NT2/D1 (cell line): ENCODE measurements around the gene DYRK1A.
A peak's percentile ranks its signal among the peaks of the same experiment; 100 is the strongest.
"Not testable (repeated sequence)": the region's sequence is repeated elsewhere in the genome, so short reads cannot be mapped to it uniquely, and the experiment has no call there.

Source experiments
- DNase-seq: peaks from one replicate; pipeline ENCODE4 v3.0.0-alpha.2; 2011; ENCODE audit warnings: low read depth, low spot score
- H3K27me3 ChIP-seq: 2 replicates; pipeline ENCODE4 v1.6.0; 2011; ENCODE audit warnings: mild to moderate bottlenecking; ENCODE audit not compliant: insufficient read length, insufficient read depth
- H3K36me3 ChIP-seq: 2 replicates; pipeline ENCODE4 v1.6.1; 2011; ENCODE audit warnings: mild to moderate bottlenecking, low read length, mixed read lengths; ENCODE audit not compliant: insufficient read depth, insufficient read length
- H3K4me1 ChIP-seq: 2 replicates; pipeline ENCODE4 v1.5.1; 2011; ENCODE audit not compliant: insufficient read depth, insufficient read length
- H3K4me3 ChIP-seq: 2 replicates; pipeline ENCODE4 v1.5.1; 2011; ENCODE audit warnings: low read depth; ENCODE audit not compliant: insufficient read length
- H3K9ac ChIP-seq: 2 replicates; pipeline ENCODE4 v1.6.0; 2011; ENCODE audit warnings: low read depth; ENCODE audit not compliant: insufficient read length
- H3K9me3 ChIP-seq: 2 replicates; pipeline ENCODE4 v1.5.1; 2011; ENCODE audit warnings: mild to moderate bottlenecking, low read length; ENCODE audit not compliant: insufficient read depth
- SUZ12 ChIP-seq: IDR thresholded peaks from 2 replicates; pipeline ENCODE4 v1.6.1; 2011; ENCODE audit not compliant: insufficient read length, insufficient read depth; ENCODE audit errors: extremely low read depth
- YY1 ChIP-seq: IDR thresholded peaks from 2 replicates; pipeline ENCODE4 v1.6.1; 2011; ENCODE audit not compliant: insufficient read length, insufficient read depth
- ZNF274 ChIP-seq: IDR thresholded peaks from 2 replicates; pipeline ENCODE4 v1.6.1; 2011; ENCODE audit warnings: mild to moderate bottlenecking, low read depth, low read length

DYRK1A gene

GRCh38 chr21:37366482-37367316, at the start of gene DYRK1A:
TSS of gene DYRK1A (plus strand) at chr21:37366773. CDS start at chr21:37420375, 53,602 bp downstream.
- H3K27me3 ChIP-seq, result no peaks in the 10 kb centered on the region
- peak within 1 kb of the TSS; percentile 100 for H3K9ac ChIP-seq
- TF ChIP-seq YY1, result peak; percentile 56
- TF ChIP-seq ZNF274, result no peak
- TF ChIP-seq SUZ12, result no peak
- peaks cover 4% of the 10 kb centered on the region for H3K4me1 ChIP-seq
- peak within 1 kb of the TSS; percentile 94 for H3K4me3 ChIP-seq
- H3K36me3 ChIP-seq, result peaks cover 5% of the 10 kb centered on the region
- no peaks in the 10 kb centered on the region for H3K9me3 ChIP-seq
- peak; percentile 100 for DNase-seq

DNA sequence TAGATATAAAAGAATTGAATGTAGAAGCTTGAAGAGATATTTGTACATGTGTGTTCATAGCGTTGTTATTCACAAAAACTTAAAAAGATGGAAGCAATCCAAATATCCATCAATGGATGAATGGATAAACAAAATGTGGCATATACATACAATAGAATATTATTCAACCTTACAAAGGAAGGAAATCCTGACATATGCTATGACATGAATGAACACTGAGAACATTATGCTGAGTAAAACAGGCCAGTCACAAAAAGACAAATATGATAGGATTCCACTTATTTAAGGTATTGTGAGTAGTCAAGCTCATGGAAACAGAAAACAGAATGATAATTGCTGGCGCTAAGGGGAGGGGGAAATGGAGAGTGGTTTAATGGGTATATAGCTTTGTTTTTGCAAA, 47.0 kb upstream of the DYRK1A start:
- no peak for DNase-seq
- TF ChIP-seq SUZ12, result no peak
- no peak for TF ChIP-seq ZNF274
- no peak for TF ChIP-seq YY1
- Histone ChIP-seq H3K4me1 (no peaks in the 10 kb centered on the region), H3K4me3 (no peak overlapping the region), H3K9me3 (peaks cover 14% of the 10 kb centered on the region), H3K36me3 (no peaks in the 10 kb centered on the region), H3K9ac (no peak overlapping the region), H3K27me3 (no peaks in the 10 kb centered on the region)

GRCh38 chr21:37322084-37322483, 44.5 kb upstream of the DYRK1A start:
- H3K36me3 ChIP-seq, result no peaks in the 10 kb centered on the region
- no peak overlapping the region for H3K4me3 ChIP-seq
- TF ChIP-seq ZNF274, result no peak
- TF ChIP-seq YY1, result no peak
- TF ChIP-seq SUZ12, result no peak
- DNase-seq, result no peak
- no peak overlapping the region for H3K9ac ChIP-seq
- no peaks in the 10 kb centered on the region for H3K4me1 ChIP-seq
- peaks cover 7% of the 10 kb centered on the region; the same call in 1 of the 2 replicates for H3K9me3 ChIP-seq
- no peaks in the 10 kb centered on the region for H3K27me3 ChIP-seq

DNA sequence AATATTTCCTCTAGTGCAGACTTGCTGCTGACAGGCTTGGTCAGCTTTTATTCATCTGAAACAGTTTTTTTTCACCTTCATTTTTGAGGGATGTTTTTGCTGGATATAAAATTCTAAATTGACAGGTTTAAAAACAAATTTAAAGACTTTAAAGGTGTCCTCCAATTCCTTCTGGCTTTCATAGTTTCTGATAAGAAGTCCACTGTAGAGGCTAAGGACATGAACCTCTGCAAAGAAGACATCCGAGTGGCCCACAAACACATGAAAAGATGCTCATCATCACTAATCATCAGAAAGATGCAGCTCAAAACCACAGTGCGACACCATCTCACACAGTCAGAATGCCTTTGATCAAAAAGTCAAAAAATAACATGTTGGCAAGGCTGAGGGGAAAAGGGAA, 42.0 kb upstream of the DYRK1A start:
- no peaks in the 10 kb centered on the region for H3K27me3 ChIP-seq
- no peaks in the 10 kb centered on the region for H3K4me1 ChIP-seq
- no peak for DNase-seq
- TF ChIP-seq SUZ12, result no peak
- TF ChIP-seq ZNF274, result no peak
- no peak for TF ChIP-seq YY1
- H3K9ac ChIP-seq, result no peak overlapping the region
- no peak overlapping the region for H3K4me3 ChIP-seq
- H3K36me3 ChIP-seq, result no peaks in the 10 kb centered on the region
- H3K9me3 ChIP-seq, result no peaks in the 10 kb centered on the region

- not testable (repeated sequence) for DNase-seq, H3K4me1 ChIP-seq
Observed at GRCh38 chr21:37328147-37328546, 38.4 kb upstream of the DYRK1A start.

DNA sequence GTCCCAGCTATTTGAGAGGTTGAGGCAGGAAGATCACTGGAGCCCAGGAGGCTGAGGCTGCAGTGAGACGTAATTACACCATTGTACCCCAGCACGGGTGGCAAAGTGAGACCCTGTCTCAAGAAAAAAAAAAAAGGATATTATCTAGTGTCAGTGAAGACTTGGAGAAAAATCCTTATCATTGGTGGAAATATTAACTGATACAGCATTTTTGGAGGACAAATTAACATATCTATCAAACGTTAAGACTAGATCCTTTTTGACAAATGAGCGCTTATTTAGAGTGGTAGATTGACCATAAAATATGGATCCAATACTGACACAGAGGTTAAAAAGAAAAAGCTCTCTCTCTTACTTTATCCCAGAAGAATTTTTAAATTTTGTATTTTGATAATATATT, 35.2 kb upstream of the DYRK1A start:
- no peaks in the 10 kb centered on the region for H3K27me3 ChIP-seq
- H3K4me1 ChIP-seq, result no peaks in the 10 kb centered on the region
- H3K9ac ChIP-seq, result no peak overlapping the region
- no peak for DNase-seq
- no peaks in the 10 kb centered on the region for H3K36me3 ChIP-seq
- TF ChIP-seq SUZ12 (no peak), ZNF274 (no peak), YY1 (no peak)
- no peaks in the 10 kb centered on the region for H3K9me3 ChIP-seq
- no peak overlapping the region for H3K4me3 ChIP-seq

More at GRCh38 chr21:37328147-37328546, 38.4 kb upstream of the DYRK1A start:
- not testable (repeated sequence) for H3K9ac ChIP-seq, H3K9me3 ChIP-seq, H3K27me3 ChIP-seq, H3K4me3 ChIP-seq, H3K36me3 ChIP-seq

DNA sequence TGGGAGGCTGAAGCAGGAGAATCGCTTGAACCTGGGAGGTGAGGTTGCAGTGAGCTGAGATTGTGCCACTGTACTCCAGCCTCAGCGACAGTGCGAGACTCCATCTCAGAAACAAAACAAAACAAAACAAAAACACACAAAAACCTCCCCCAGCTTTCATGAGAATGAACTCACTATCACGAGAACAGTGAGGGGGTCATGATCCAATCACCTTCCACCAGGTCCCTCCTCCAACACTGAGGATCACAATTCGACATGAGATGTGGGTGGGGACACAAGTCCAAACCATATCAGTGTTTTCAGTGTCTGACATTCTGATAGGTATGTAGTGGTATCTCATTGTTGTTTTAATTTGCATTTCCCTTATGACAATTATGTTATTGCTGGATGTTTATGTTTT, 31.5 kb upstream of the DYRK1A start:
- Histone ChIP-seq H3K36me3 (no peaks in the 10 kb centered on the region), H3K9me3 (peaks cover 4% of the 10 kb centered on the region; the same call in 1 of the 2 replicates), H3K4me3 (no peak overlapping the region), H3K4me1 (no peaks in the 10 kb centered on the region), H3K9ac (no peak overlapping the region), H3K27me3 (no peaks in the 10 kb centered on the region)
- no peak for DNase-seq
- no peak for TF ChIP-seq ZNF274
- TF ChIP-seq YY1, result no peak
- TF ChIP-seq SUZ12, result no peak
